ENCODE data around the gene CASKIN2. TPM values are rescaled to one million over a fixed set of nuclear protein-coding genes. Genes with fewer than 3 reads are reported as not detected.
A peak's percentile ranks its signal among the peaks of the same experiment; 100 is the strongest.

Gene CASKIN2
- total and polyA plus RNA-seq, 3 donors from 2014 or later, result 15.6 to 22.6 (median 16.9) TPM

DNA sequence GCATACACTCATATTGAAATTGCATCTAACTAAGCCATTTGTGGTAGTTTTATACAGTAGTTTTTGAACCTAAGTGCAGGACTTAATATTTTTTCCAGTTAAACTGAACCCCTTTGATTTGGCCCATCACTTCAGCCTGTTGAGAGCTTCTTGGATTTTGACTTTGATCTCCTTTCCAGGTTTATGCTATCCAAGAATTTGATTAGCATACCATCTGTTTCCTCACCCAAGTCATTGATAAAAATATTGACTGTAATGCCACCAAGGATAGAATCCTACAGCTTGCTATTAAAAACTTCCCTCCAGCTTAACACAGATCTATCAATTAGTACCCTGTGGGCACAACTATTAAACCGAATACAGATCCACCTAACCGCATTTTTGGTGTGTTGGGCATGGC, 51.7 kb downstream of the CASKIN2 start:
- no peak for TF ChIP-seq POLR2A (IDR thresholded peaks at IDR 0.05)
- TF ChIP-seq, protein P1, sequence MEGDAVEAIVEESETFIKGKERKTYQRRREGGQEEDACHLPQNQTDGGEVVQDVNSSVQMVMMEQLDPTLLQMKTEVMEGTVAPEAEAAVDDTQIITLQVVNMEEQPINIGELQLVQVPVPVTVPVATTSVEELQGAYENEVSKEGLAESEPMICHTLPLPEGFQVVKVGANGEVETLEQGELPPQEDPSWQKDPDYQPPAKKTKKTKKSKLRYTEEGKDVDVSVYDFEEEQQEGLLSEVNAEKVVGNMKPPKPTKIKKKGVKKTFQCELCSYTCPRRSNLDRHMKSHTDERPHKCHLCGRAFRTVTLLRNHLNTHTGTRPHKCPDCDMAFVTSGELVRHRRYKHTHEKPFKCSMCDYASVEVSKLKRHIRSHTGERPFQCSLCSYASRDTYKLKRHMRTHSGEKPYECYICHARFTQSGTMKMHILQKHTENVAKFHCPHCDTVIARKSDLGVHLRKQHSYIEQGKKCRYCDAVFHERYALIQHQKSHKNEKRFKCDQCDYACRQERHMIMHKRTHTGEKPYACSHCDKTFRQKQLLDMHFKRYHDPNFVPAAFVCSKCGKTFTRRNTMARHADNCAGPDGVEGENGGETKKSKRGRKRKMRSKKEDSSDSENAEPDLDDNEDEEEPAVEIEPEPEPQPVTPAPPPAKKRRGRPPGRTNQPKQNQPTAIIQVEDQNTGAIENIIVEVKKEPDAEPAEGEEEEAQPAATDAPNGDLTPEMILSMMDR (IDR thresholded peaks at IDR 0.05), result no peak
- intact Hi-C loops (cut with DNase I; ENCODE audit: low total_unique reads), result no loop called here
- Histone ChIP-seq H3K27ac (no peak overlapping the region), H3K4me3 (no peak overlapping the region), H3K27me3 (no peaks in the 10 kb centered on the region), H3K4me1 (peaks cover 18% of the 10 kb centered on the region), H3K9me3 (no peaks in the 10 kb centered on the region), H3K36me3 (ENCODE audit: low read depth, missing control alignments) (no peaks in the 10 kb centered on the region)
- 95% methylated on average over 2 of the region's 2 CpGs for WGBS, 2 donors
- no peak for DNase-seq

DNA sequence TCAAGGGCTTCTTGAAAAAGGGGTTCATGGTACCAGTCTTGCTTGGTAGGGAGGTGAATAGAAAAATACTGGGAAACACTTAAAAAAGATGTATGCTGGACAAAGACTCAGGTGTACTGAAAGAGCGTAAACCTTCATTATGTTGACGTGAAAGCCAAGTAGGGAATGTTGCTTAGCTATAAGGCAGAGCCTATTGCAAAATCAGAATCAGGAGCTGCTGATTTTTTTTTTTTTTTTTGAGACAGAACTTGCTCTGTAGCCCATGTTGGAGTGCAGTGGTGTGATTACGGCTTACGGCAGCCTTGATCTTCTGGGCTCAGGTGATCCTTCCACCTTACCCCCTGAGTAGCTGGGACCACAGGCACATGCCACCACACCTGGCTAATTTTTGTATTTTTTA, 55.0 kb downstream of the CASKIN2 start:
- Histone ChIP-seq H3K9me3 (no peaks in the 10 kb centered on the region), H3K27ac (no peak overlapping the region), H3K27me3 (no peaks in the 10 kb centered on the region), H3K36me3 (ENCODE audit: low read depth, missing control alignments) (no peaks in the 10 kb centered on the region), H3K4me1 (peaks cover 24% of the 10 kb centered on the region), H3K4me3 (no peak overlapping the region)
- no peak for DNase-seq
- intact Hi-C loops (cut with DNase I; ENCODE audit: low total_unique reads), result no loop called here
- TF ChIP-seq, protein P1 (IDR thresholded peaks at IDR 0.05), result no peak
- TF ChIP-seq POLR2A (IDR thresholded peaks at IDR 0.05), result no peak
- 92 to 93% methylated on average over 4 of the region's 4 CpGs for WGBS, 2 donors

DNA sequence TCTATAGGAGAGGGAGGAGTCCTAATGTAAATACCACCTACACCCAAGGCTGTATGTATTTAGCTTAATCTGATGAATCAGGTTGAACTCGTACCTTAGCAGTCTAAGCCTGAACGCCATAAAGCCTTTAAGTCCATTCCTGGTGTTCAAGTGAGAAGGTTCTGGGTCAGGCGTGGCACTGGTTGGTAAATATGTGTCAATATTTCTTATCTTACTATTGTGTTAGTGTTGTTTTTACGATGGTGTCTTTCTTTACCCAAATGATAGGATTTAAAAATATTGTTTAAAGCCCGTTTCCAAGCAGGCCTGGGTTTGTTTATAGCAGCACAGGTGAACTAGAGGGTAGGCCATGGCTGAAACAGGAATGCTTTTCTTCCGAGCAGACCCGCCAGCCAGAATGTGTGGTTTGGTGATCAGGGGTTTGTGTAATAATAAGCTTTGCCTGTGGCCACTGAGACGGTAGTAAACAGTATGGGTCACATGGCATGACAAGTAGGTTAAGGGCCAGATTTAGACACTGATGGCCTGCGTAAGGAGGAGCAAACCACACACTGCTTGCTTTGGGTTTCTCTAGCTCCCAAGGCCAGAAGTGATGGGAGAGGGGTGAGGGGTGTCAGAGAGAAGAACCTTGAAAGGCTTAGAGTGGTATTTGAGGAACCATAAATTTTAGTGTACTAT, 55.6 kb downstream of the CASKIN2 start:
- TF ChIP-seq, protein P1 (IDR thresholded peaks at IDR 0.05), result no peak
- no peak for TF ChIP-seq POLR2A (IDR thresholded peaks at IDR 0.05)
- Histone ChIP-seq H3K36me3 (ENCODE audit: low read depth, missing control alignments) (no peaks in the 10 kb centered on the region), H3K4me1 (peaks cover 24% of the 10 kb centered on the region), H3K27me3 (no peaks in the 10 kb centered on the region), H3K27ac (no peak overlapping the region), H3K4me3 (no peak overlapping the region), H3K9me3 (no peaks in the 10 kb centered on the region)
- no peak for DNase-seq
- intact Hi-C loops (cut with DNase I; ENCODE audit: low total_unique reads), result no loop called here
- WGBS, 2 donors, result 67 to 76% methylated on average over 9 of the region's 9 CpGs

DNA sequence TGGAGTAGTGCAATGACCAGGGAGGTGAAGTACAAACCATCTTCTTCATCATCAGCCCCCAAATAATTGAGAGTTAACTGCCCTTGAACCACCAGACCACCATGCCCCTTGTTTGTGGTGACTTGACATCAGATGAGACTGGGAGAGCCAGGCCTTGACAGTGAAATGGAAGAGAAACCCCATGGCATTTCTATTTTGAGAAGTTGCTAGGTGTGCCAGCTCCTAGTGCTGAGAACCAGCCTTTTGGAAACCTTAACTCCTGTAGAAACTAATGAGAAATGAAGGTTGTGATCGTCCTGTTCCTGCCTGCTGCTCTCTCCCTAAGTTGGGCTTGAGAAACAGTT, 56.1 kb downstream of the CASKIN2 start:
- Histone ChIP-seq H3K27ac (no peak overlapping the region), H3K4me1 (peaks cover 24% of the 10 kb centered on the region), H3K27me3 (no peaks in the 10 kb centered on the region), H3K4me3 (no peak overlapping the region), H3K9me3 (no peaks in the 10 kb centered on the region), H3K36me3 (ENCODE audit: low read depth, missing control alignments) (no peaks in the 10 kb centered on the region)
- DNase-seq, result no peak
- intact Hi-C loops (cut with DNase I; ENCODE audit: low total_unique reads), result no loop called here
- TF ChIP-seq POLR2A (IDR thresholded peaks at IDR 0.05), result no peak
- TF ChIP-seq, protein P1 (IDR thresholded peaks at IDR 0.05), result no peak
- 43 to 86% methylated on average over 1 of the region's 1 CpG for WGBS, 2 donors

DNA sequence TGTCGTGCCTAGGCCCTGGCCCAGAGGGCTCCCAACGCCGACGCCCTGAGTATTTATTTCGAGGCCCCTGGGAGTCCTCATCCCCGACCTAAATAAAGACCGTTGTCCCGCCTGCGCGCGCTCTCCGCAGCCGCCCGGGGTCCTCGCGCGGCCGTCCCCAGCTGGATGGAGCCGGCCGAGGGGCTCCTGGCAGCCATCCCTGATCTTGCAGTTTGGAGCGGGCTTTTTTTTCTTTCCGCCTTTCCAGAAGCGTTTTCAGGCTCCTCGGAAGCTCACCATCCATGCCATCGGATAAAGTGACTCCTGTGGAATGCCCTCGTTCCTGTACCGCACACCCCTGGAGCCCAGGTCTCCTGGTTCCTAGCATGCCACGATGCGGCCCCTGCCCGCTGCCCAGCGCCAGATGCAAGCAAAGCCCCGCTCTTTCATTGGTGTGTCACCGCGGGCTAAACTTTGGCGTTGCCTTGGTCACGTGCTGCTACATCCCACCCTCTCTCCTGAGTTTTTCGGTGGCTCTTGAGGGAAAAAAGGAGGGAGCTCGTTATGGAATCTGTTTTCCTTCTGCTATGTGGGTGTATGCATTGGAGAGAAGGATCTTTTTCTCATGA, 58.2 kb downstream of the CASKIN2 start:
- intact Hi-C loops (cut with DNase I; ENCODE audit: low total_unique reads), result no loop called here
- peaks cover 24% of the 10 kb centered on the region for H3K4me1 ChIP-seq
- WGBS, 2 donors, result 0 to 1% methylated on average over 31 to 38 of the region's 38 CpGs
- H3K36me3 ChIP-seq (ENCODE audit: low read depth, missing control alignments), result no peaks in the 10 kb centered on the region
- DNase-seq, result peak; percentile 65
- peak overlapping the region; percentile 79 to 81 for H3K4me3 ChIP-seq
- H3K27ac ChIP-seq, result peak overlapping the region; percentile 81 to 93
- no peaks in the 10 kb centered on the region for H3K27me3 ChIP-seq
- no peaks in the 10 kb centered on the region for H3K9me3 ChIP-seq
- no peak for TF ChIP-seq POLR2A (IDR thresholded peaks at IDR 0.05)
- TF ChIP-seq, protein P1 (IDR thresholded peaks at IDR 0.05), result no peak
